Panc1 (cell line): ENCODE results near the gene GRIN2A.

Source experiments
- POLR2AphosphoS5 ChIP-seq: IDR thresholded peaks from 2 replicates; pipeline ENCODE4 v1.6.1; 2012; ENCODE audit warnings: mild to moderate bottlenecking, low read depth, low read length, moderate library complexity
- SIN3A ChIP-seq: IDR thresholded peaks from 2 replicates; pipeline ENCODE4 v1.6.1; 2012; ENCODE audit warnings: low read depth, mild to moderate bottlenecking, low read length, moderate library complexity, borderline replicate concordance; ENCODE audit not compliant: insufficient read depth
- TF ChIP-seq, protein P1 (sequence below): fragments of 450-650 bp; IDR thresholded peaks from 2 replicates; pipeline ENCODE4 v1.5.1; 2017; ENCODE audit warnings: mild to moderate bottlenecking
- TF ChIP-seq, protein P2 (sequence below), 2 experiments: IDR thresholded peaks; 2 replicates each; pipeline ENCODE4 v1.6.1; 2011 to 2012; ENCODE audit warnings: low read depth in 2 of 2, control low read depth in 1 of 2, low read length in 1 of 2, mild to moderate bottlenecking in 1 of 2, moderate library complexity in 1 of 2; ENCODE audit not compliant: insufficient read depth in 1 of 2

DNA sequence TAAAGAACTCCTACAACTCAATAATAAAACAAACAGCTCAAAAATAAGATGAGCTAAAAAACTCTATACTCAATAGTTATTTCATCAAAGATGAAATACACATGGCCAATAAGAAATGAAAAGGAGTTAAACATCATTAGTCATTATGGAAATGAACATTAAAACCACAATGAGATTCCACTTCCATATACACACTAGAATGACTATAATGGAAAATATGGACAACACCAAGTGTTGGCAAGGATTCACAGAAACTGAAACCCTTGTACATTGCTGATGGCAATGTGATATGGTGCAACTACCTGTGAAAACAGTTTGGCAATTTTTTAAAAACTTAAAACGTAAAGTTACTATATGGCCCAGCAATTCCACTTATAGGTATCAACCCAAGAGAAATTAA lies 91.4 kb downstream of the GRIN2A start:
- TF ChIP-seq, protein P1, sequence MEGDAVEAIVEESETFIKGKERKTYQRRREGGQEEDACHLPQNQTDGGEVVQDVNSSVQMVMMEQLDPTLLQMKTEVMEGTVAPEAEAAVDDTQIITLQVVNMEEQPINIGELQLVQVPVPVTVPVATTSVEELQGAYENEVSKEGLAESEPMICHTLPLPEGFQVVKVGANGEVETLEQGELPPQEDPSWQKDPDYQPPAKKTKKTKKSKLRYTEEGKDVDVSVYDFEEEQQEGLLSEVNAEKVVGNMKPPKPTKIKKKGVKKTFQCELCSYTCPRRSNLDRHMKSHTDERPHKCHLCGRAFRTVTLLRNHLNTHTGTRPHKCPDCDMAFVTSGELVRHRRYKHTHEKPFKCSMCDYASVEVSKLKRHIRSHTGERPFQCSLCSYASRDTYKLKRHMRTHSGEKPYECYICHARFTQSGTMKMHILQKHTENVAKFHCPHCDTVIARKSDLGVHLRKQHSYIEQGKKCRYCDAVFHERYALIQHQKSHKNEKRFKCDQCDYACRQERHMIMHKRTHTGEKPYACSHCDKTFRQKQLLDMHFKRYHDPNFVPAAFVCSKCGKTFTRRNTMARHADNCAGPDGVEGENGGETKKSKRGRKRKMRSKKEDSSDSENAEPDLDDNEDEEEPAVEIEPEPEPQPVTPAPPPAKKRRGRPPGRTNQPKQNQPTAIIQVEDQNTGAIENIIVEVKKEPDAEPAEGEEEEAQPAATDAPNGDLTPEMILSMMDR, result no peak
- TF ChIP-seq SIN3A (no peak), POLR2AphosphoS5 (no peak)
- TF ChIP-seq, protein P2, sequence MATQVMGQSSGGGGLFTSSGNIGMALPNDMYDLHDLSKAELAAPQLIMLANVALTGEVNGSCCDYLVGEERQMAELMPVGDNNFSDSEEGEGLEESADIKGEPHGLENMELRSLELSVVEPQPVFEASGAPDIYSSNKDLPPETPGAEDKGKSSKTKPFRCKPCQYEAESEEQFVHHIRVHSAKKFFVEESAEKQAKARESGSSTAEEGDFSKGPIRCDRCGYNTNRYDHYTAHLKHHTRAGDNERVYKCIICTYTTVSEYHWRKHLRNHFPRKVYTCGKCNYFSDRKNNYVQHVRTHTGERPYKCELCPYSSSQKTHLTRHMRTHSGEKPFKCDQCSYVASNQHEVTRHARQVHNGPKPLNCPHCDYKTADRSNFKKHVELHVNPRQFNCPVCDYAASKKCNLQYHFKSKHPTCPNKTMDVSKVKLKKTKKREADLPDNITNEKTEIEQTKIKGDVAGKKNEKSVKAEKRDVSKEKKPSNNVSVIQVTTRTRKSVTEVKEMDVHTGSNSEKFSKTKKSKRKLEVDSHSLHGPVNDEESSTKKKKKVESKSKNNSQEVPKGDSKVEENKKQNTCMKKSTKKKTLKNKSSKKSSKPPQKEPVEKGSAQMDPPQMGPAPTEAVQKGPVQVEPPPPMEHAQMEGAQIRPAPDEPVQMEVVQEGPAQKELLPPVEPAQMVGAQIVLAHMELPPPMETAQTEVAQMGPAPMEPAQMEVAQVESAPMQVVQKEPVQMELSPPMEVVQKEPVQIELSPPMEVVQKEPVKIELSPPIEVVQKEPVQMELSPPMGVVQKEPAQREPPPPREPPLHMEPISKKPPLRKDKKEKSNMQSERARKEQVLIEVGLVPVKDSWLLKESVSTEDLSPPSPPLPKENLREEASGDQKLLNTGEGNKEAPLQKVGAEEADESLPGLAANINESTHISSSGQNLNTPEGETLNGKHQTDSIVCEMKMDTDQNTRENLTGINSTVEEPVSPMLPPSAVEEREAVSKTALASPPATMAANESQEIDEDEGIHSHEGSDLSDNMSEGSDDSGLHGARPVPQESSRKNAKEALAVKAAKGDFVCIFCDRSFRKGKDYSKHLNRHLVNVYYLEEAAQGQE (IDR thresholded peaks at IDR 0.05; ENCODE audit: insufficient read depth in 1 of 2, low read depth in 2 of 2, low read length in 1 of 2), result no peak
